ENCODE measurements around the gene PDGFRA.

The PDGFRA gene

GRCh38 chr4:54276641-54277430 lies 47.7 kb downstream of the PDGFRA start:
- Histone ChIP-seq H3K4me1 (ENCODE audit: control insufficient read depth, insufficient read depth, low read length) (peaks cover 6% of the 10 kb centered on the region), H3K36me3 (ENCODE audit: control insufficient read depth, insufficient read depth, low read length) (peaks cover 2% of the 10 kb centered on the region), H3K9ac (ENCODE audit: low read length) (no peak overlapping the region), H3K4me3 (ENCODE audit: low read length) (no peak overlapping the region), H3K27me3 (ENCODE audit: control insufficient read depth, insufficient read depth, low read length) (no peaks in the 10 kb centered on the region), H3K27ac (ENCODE audit: low read depth, low read length) (no peak overlapping the region)

- Histone ChIP-seq H3K9ac (ENCODE audit: low read length) (no peak overlapping the region), H3K27ac (ENCODE audit: low read depth, low read length) (no peak overlapping the region), H3K4me1 (ENCODE audit: control insufficient read depth, insufficient read depth, low read length) (peaks cover 6% of the 10 kb centered on the region), H3K4me3 (ENCODE audit: low read length) (no peak overlapping the region), H3K27me3 (ENCODE audit: control insufficient read depth, insufficient read depth, low read length) (no peaks in the 10 kb centered on the region), H3K36me3 (ENCODE audit: control insufficient read depth, insufficient read depth, low read length) (no peaks in the 10 kb centered on the region)
These were observed 48.6 kb downstream of the PDGFRA start for GRCh38 chr4:54277691-54278090.

DNA sequence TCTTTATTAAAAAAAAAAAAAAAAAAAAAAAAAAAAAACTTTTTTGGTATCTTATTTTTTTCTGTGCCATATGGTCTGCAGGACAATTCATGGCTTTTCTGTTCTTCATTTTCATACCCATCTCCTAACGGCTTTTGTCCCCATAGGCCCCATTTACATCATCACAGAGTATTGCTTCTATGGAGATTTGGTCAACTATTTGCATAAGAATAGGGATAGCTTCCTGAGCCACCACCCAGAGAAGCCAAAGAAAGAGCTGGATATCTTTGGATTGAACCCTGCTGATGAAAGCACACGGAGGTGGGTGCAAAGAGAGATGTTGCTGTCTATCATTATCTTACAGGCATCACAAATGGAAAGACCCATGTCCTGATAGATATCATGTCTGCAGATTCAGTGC lies 49.1 kb downstream of the PDGFRA start:
- no peak overlapping the region for H3K4me3 ChIP-seq (ENCODE audit: low read length)
- peaks cover 6% of the 10 kb centered on the region for H3K4me1 ChIP-seq (ENCODE audit: control insufficient read depth, insufficient read depth, low read length)
- no peaks in the 10 kb centered on the region for H3K36me3 ChIP-seq (ENCODE audit: control insufficient read depth, insufficient read depth, low read length)
- no peak overlapping the region for H3K9ac ChIP-seq (ENCODE audit: low read length)
- H3K27ac ChIP-seq (ENCODE audit: low read depth, low read length) = no peak overlapping the region
- H3K27me3 ChIP-seq (ENCODE audit: control insufficient read depth, insufficient read depth, low read length) = no peaks in the 10 kb centered on the region

GRCh38 chr4:54281054-54281766 lies 52.1 kb downstream of the PDGFRA start:
- Histone ChIP-seq H3K36me3 (ENCODE audit: control insufficient read depth, insufficient read depth, low read length) (no peaks in the 10 kb centered on the region), H3K27ac (ENCODE audit: low read depth, low read length) (no peak overlapping the region), H3K4me1 (ENCODE audit: control insufficient read depth, insufficient read depth, low read length) (peaks cover 6% of the 10 kb centered on the region), H3K27me3 (ENCODE audit: control insufficient read depth, insufficient read depth, low read length) (no peaks in the 10 kb centered on the region), H3K9ac (ENCODE audit: low read length) (no peak overlapping the region), H3K4me3 (ENCODE audit: low read length) (no peak overlapping the region)

- no peak overlapping the region for H3K27ac ChIP-seq (ENCODE audit: low read depth, low read length)
- no peak overlapping the region for H3K9ac ChIP-seq (ENCODE audit: low read length)
- H3K4me3 ChIP-seq (ENCODE audit: low read length) = no peak overlapping the region
- H3K27me3 ChIP-seq (ENCODE audit: control insufficient read depth, insufficient read depth, low read length) = no peaks in the 10 kb centered on the region
- H3K36me3 ChIP-seq (ENCODE audit: control insufficient read depth, insufficient read depth, low read length) = no peaks in the 10 kb centered on the region
- peaks cover 4% of the 10 kb centered on the region for H3K4me1 ChIP-seq (ENCODE audit: control insufficient read depth, insufficient read depth, low read length)
These were observed 53.7 kb downstream of the PDGFRA start for GRCh38 chr4:54282837-54283236.

DNA sequence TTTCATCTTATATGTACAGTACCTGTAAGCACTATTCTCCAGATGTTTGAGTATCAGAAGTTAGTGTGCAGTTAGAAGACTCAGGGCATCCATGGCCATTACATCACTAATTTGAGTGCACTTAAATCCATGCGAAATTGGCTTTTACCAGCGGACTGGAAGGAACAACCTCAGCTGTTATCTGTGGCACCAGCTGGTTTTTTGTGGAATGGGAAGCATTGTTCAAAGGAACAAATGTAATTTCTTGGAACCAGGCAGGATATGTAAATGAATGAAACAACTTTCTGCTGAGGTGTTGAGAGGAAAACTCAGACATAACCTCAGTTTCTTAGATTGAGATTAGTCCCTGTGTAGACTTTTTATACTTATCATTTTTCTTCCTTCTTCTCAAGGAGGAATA lies 60.2 kb downstream of the PDGFRA start:
- H3K27me3 ChIP-seq (ENCODE audit: control insufficient read depth, insufficient read depth, low read length) = no peaks in the 10 kb centered on the region
- no peak overlapping the region for H3K27ac ChIP-seq (ENCODE audit: low read depth, low read length)
- H3K36me3 ChIP-seq (ENCODE audit: control insufficient read depth, insufficient read depth, low read length) = no peaks in the 10 kb centered on the region
- no peaks in the 10 kb centered on the region for H3K4me1 ChIP-seq (ENCODE audit: control insufficient read depth, insufficient read depth, low read length)
- no peak overlapping the region for H3K9ac ChIP-seq (ENCODE audit: low read length)
- no peak overlapping the region for H3K4me3 ChIP-seq (ENCODE audit: low read length)

GRCh38 chr4:54290980-54291379 lies 61.9 kb downstream of the PDGFRA start:
- H3K9ac ChIP-seq (ENCODE audit: low read length) = no peak overlapping the region
- H3K4me1 ChIP-seq (ENCODE audit: control insufficient read depth, insufficient read depth, low read length) = no peaks in the 10 kb centered on the region
- no peak overlapping the region for H3K27ac ChIP-seq (ENCODE audit: low read depth, low read length)
- H3K4me3 ChIP-seq (ENCODE audit: low read length) = no peak overlapping the region
- no peaks in the 10 kb centered on the region for H3K27me3 ChIP-seq (ENCODE audit: control insufficient read depth, insufficient read depth, low read length)
- no peaks in the 10 kb centered on the region for H3K36me3 ChIP-seq (ENCODE audit: control insufficient read depth, insufficient read depth, low read length)

GRCh38 chr4:54296548-54297203 lies 67.6 kb downstream of the PDGFRA start:
- Histone ChIP-seq H3K27ac (ENCODE audit: low read depth, low read length) (no peak overlapping the region), H3K36me3 (ENCODE audit: control insufficient read depth, insufficient read depth, low read length) (no peaks in the 10 kb centered on the region), H3K4me1 (ENCODE audit: control insufficient read depth, insufficient read depth, low read length) (no peaks in the 10 kb centered on the region), H3K27me3 (ENCODE audit: control insufficient read depth, insufficient read depth, low read length) (no peaks in the 10 kb centered on the region), H3K9ac (ENCODE audit: low read length) (no peak overlapping the region), H3K4me3 (ENCODE audit: low read length) (no peak overlapping the region)

- H3K27me3 ChIP-seq (ENCODE audit: control insufficient read depth, insufficient read depth, low read length) = no peaks in the 10 kb centered on the region
- H3K4me1 ChIP-seq (ENCODE audit: control insufficient read depth, insufficient read depth, low read length) = no peaks in the 10 kb centered on the region
- H3K4me3 ChIP-seq (ENCODE audit: low read length) = no peak overlapping the region
- H3K36me3 ChIP-seq (ENCODE audit: control insufficient read depth, insufficient read depth, low read length) = no peaks in the 10 kb centered on the region
- no peak overlapping the region for H3K27ac ChIP-seq (ENCODE audit: low read depth, low read length)
- no peak overlapping the region for H3K9ac ChIP-seq (ENCODE audit: low read length)
These were observed 79.0 kb downstream of the PDGFRA start for GRCh38 chr4:54308110-54308509.

DNA sequence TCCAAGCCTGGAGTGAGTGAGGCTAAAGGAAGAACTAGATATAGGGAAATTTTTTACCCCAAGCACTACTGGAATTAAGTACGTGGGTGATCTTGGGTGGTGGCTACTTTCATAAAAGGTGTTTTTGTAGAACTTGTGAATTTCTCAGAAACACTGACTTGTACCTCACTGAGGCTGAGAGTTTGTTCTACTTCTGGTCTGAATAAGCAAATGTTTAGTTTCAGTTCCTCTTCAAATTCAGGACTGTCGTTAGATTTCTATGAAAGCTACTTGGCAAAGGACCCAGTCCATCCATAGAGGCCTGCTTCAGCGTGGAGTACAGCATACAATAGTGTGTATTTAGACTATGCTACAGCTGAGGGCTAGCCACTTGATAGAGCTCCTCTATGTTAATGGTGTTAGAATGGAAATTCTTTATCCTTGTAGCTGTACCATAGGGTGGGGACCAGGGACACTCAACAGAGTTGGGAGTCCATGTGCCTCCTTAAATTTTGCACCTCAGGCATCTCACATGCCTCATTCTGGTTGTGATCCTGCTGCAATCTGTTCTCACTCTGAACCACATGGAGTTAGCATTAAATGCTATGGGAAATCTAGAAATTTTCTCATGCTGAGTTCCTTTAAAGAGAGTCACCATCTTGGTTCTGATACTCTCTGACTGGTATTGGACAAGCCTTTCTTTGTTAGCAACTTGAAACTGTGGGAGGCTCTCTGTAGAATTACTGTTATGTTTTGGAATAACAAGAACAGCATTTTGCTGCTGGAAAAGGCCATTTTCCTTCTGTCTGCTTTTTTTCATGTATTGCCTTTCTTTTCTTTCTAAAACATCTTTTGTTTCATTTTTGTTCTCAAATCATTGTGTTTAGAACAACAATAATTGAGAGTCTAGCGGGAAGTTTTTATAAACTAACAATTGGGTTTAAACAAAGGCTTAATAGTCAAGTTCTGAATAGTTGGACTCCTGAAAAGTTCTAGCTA lies 86.8 kb downstream of the PDGFRA start:
- Histone ChIP-seq H3K4me1 (ENCODE audit: control insufficient read depth, insufficient read depth, low read length) (no peaks in the 10 kb centered on the region), H3K9ac (ENCODE audit: low read length) (no peak overlapping the region), H3K4me3 (ENCODE audit: low read length) (no peak overlapping the region), H3K27me3 (ENCODE audit: control insufficient read depth, insufficient read depth, low read length) (no peaks in the 10 kb centered on the region), H3K27ac (ENCODE audit: low read depth, low read length) (no peak overlapping the region), H3K36me3 (ENCODE audit: control insufficient read depth, insufficient read depth, low read length) (no peaks in the 10 kb centered on the region)

GRCh38 chr4:54317690-54318089 lies 88.6 kb downstream of the PDGFRA start:
- Histone ChIP-seq H3K9ac (ENCODE audit: low read length) (no peak overlapping the region), H3K27me3 (ENCODE audit: control insufficient read depth, insufficient read depth, low read length) (no peaks in the 10 kb centered on the region), H3K4me3 (ENCODE audit: low read length) (no peak overlapping the region), H3K4me1 (ENCODE audit: control insufficient read depth, insufficient read depth, low read length) (no peaks in the 10 kb centered on the region), H3K27ac (ENCODE audit: low read depth, low read length) (no peak overlapping the region), H3K36me3 (ENCODE audit: control insufficient read depth, insufficient read depth, low read length) (no peaks in the 10 kb centered on the region)

GRCh38 chr4:54318904-54319303 lies 89.8 kb downstream of the PDGFRA start:
- Histone ChIP-seq H3K9ac (ENCODE audit: low read length) (no peak overlapping the region), H3K4me1 (ENCODE audit: control insufficient read depth, insufficient read depth, low read length) (no peaks in the 10 kb centered on the region), H3K27ac (ENCODE audit: low read depth, low read length) (no peak overlapping the region), H3K27me3 (ENCODE audit: control insufficient read depth, insufficient read depth, low read length) (no peaks in the 10 kb centered on the region), H3K4me3 (ENCODE audit: low read length) (no peak overlapping the region), H3K36me3 (ENCODE audit: control insufficient read depth, insufficient read depth, low read length) (no peaks in the 10 kb centered on the region)

All from rectal smooth muscle tissue (tissue), 1 donor.